HG03135 (cell line): ENCODE measurements around the gene PPP3CA.

Experiments used
- ATAC-seq: cut with Tn5 transposase; IDR thresholded peaks from one replicate; pipeline ENCODE4 v1.9.1; 2021; ENCODE audit warnings: mild to moderate bottlenecking, moderate library complexity; ENCODE audit not compliant: unreplicated experiment

Gene PPP3CA

GRCh38 chr4:101065935-101066485, 281.3 kb downstream of the PPP3CA start:
- no peak for ATAC-seq

GRCh38 chr4:101065346-101065745, 282.0 kb downstream of the PPP3CA start:
- ATAC-seq, result no peak

- no peak for ATAC-seq
These were observed 282.7 kb downstream of the PPP3CA start for GRCh38 chr4:101064541-101065180.

GRCh38 chr4:101055392-101055791, 291.9 kb downstream of the PPP3CA start:
- ATAC-seq, result no peak

- ATAC-seq, result no peak
These were observed 296.5 kb downstream of the PPP3CA start for GRCh38 chr4:101050837-101051205.

GRCh38 chr4:101050088-101050836, 297.1 kb downstream of the PPP3CA start:
- no peak for ATAC-seq

GRCh38 chr4:101049549-101050001, 297.8 kb downstream of the PPP3CA start:
- no peak for ATAC-seq

GRCh38 chr4:101044766-101045165, 302.6 kb downstream of the PPP3CA start:
- ATAC-seq, result no peak

GRCh38 chr4:101042847-101043246, 304.5 kb downstream of the PPP3CA start:
- ATAC-seq, result no peak

GRCh38 chr4:101040776-101041175, 306.6 kb downstream of the PPP3CA start:
- ATAC-seq, result no peak

- no peak for ATAC-seq
These were observed 308.0 kb downstream of the PPP3CA start for GRCh38 chr4:101039367-101039766.

- ATAC-seq, result no peak
These were observed 309.4 kb downstream of the PPP3CA start for GRCh38 chr4:101037938-101038413.

- ATAC-seq, result no peak
These were observed 310.1 kb downstream of the PPP3CA start for GRCh38 chr4:101037249-101037648.

GRCh38 chr4:101035487-101035886, 311.8 kb downstream of the PPP3CA start:
- ATAC-seq, result no peak

- ATAC-seq, result no peak
These were observed 313.3 kb downstream of the PPP3CA start for GRCh38 chr4:101033986-101034385.

GRCh38 chr4:101032541-101032940, 314.8 kb downstream of the PPP3CA start:
- no peak for ATAC-seq

- no peak for ATAC-seq
These were observed 315.4 kb downstream of the PPP3CA start for GRCh38 chr4:101031971-101032370.

GRCh38 chr4:101028886-101029285, 318.4 kb downstream of the PPP3CA start:
- ATAC-seq, result no peak

- no peak for ATAC-seq
These were observed 319.6 kb downstream of the PPP3CA start for GRCh38 chr4:101027721-101028120.

- ATAC-seq, result no peak
These were observed 321.6 kb downstream of the PPP3CA start for GRCh38 chr4:101025755-101026154.

GRCh38 chr4:101022151-101023024, 324.9 kb downstream of the PPP3CA start:
- no peak for ATAC-seq
